H1 (cell line): ENCODE results near the gene BABAM2. TPM values are rescaled to one million over a fixed set of nuclear protein-coding genes. Genes with fewer than 3 reads are reported as not detected.

Experiments
- CTCF ChIA-PET: fragments of 300-600 bp; sonication (Branson Sonifier 250); formaldehyde crosslinking; loops from one replicate; lab custom pipeline; 2021; ENCODE audit not compliant: partially characterized antibody; lab: Charles Lee
- POLR2A ChIA-PET: fragments of 300-600 bp; sonication (Branson Sonifier 250); formaldehyde crosslinking; loops from one replicate; lab custom pipeline; 2021; ENCODE audit warnings: inconsistent platforms; ENCODE audit not compliant: partially characterized antibody; lab: Charles Lee
- DNase-seq, 2 experiments: peaks; one replicate each; pipeline versions ENCODE4 v3.0.0 to v3.0.0-alpha.2; 2010 to 2022; ENCODE audit warnings: low spot score in 2 of 2, low read depth in 1 of 2, mixed read lengths in 1 of 2
- FAIRE-seq: peaks from 2 replicates; lab custom pipeline; 2011; peaks lifted over from hg19 to GRCh38; lab: Jason Lieb, UNC
- H2AFZ ChIP-seq: 2 replicates; pipeline ENCODE4 v1.8.1; 2012; ENCODE audit warnings: low read length, inconsistent platforms
- H2AK5ac ChIP-seq: 2 replicates; pipeline ENCODE4 v1.6.1; 2013; ENCODE audit warnings: low read depth, low read length
- H2BK120ac ChIP-seq: replicated peaks from 2 replicates; pipeline ENCODE3; 2013; ENCODE audit warnings: low read depth, low read length, inconsistent platforms
- H2BK12ac ChIP-seq: 2 replicates; pipeline ENCODE4 v1.6.1; 2013; ENCODE audit warnings: low read depth, low read length
- H2BK15ac ChIP-seq: 2 replicates; pipeline ENCODE4 v1.6.1; 2013; ENCODE audit warnings: low read length
- H2BK20ac ChIP-seq: 2 replicates; pipeline ENCODE4 v1.6.1; 2013; ENCODE audit warnings: low read length
- H2BK5ac ChIP-seq: 2 replicates; pipeline ENCODE4 v1.6.1; 2013; ENCODE audit warnings: low read depth, low read length
- H3K14ac ChIP-seq: 2 replicates; pipeline ENCODE4 v1.6.1; 2013; ENCODE audit warnings: inconsistent platforms; ENCODE audit not compliant: insufficient read length
- H3K18ac ChIP-seq: 2 replicates; pipeline ENCODE4 v1.6.1; 2013; ENCODE audit warnings: low read length; ENCODE audit errors: extremely low read depth
- H3K23ac ChIP-seq: 2 replicates; pipeline ENCODE4 v1.6.1; 2013; ENCODE audit warnings: inconsistent platforms; ENCODE audit not compliant: insufficient read length
- H3K23me2 ChIP-seq: 2 replicates; pipeline ENCODE4 v1.6.1; 2013; ENCODE audit warnings: low read depth, low read length
- H3K27ac ChIP-seq: 2 replicates; pipeline ENCODE4 v1.6.1; 2011; ENCODE audit warnings: low read depth, low read length, inconsistent platforms
- H3K27me3 ChIP-seq, 4 experiments: replicated peaks in 1 of 4; 1 replicate in 1 of 4; 2 replicates in 3 of 4; pipeline versions ENCODE4 v1.6.1 to v1.8.1; 2011 to 2013; ENCODE audit warnings: low read length in 3 of 4, mild to moderate bottlenecking in 3 of 4, inconsistent platforms in 2 of 4, mixed read lengths in 2 of 4, moderate library complexity in 1 of 4; ENCODE audit not compliant: control insufficient read depth in 3 of 4, insufficient read depth in 3 of 4; ENCODE audit errors: extremely low read depth in 1 of 4
- H3K36me3 ChIP-seq, 4 experiments: 2 replicates each; pipeline versions ENCODE4 v1.6.1 to v1.8.1; 2011 to 2013; ENCODE audit warnings: mild to moderate bottlenecking in 4 of 4, low read length in 3 of 4, moderate library complexity in 2 of 4, control low read depth in 1 of 4, inconsistent platforms in 1 of 4; ENCODE audit not compliant: insufficient read depth in 4 of 4, control insufficient read depth in 2 of 4
- H3K4ac ChIP-seq: replicated peaks from 2 replicates; pipeline ENCODE3; 2013; ENCODE audit warnings: low read length, low read depth, mixed read lengths, inconsistent platforms; ENCODE audit not compliant: insufficient read length
- H3K4me1 ChIP-seq, 4 experiments: replicated peaks in 1 of 4; 1 replicate in 1 of 4; 2 replicates in 3 of 4; pipeline versions ENCODE4 v1.6.1 to v1.8.1; 2011 to 2013; ENCODE audit warnings: low read length in 3 of 4, inconsistent platforms in 2 of 4, mixed read lengths in 1 of 4; ENCODE audit not compliant: insufficient read depth in 4 of 4, control insufficient read depth in 3 of 4
- H3K4me2 ChIP-seq, 2 experiments: 2 replicates each; pipeline versions ENCODE4 v1.6.1 to v1.8.1; 2011 to 2013; ENCODE audit warnings: low read depth in 2 of 2, low read length in 2 of 2, control low read depth in 1 of 2, inconsistent platforms in 1 of 2, mild to moderate bottlenecking in 1 of 2; ENCODE audit not compliant: insufficient read depth in 1 of 2
- H3K4me3 ChIP-seq, 4 experiments: fragments of 200-600, 300-600 bp in 1 of 4; sonication (generic), shearing (Covaris generic), sonication (Bioruptor Twin) in 1 of 4; 2 replicates each; pipeline versions ENCODE4 v1.5.1 to v1.8.1; 2011 to 2016; ENCODE audit warnings: low read length in 4 of 4, low read depth in 3 of 4, control low read depth in 2 of 4, inconsistent platforms in 2 of 4, mild to moderate bottlenecking in 2 of 4, mixed read lengths in 1 of 4, moderate library complexity in 1 of 4; ENCODE audit not compliant: insufficient read depth in 2 of 4; ENCODE audit errors: extremely low read depth in 1 of 4
- H3K56ac ChIP-seq: replicated peaks from 2 replicates; pipeline ENCODE3; 2013; ENCODE audit warnings: low read depth, mild to moderate bottlenecking, mixed read lengths, low read length, inconsistent platforms; ENCODE audit not compliant: insufficient read length
- H3K79me1 ChIP-seq: 2 replicates; pipeline ENCODE4 v1.6.1; 2013; ENCODE audit warnings: low read depth, low read length, control low read depth
- H3K79me2 ChIP-seq, 2 experiments: 2 replicates each; pipeline versions ENCODE4 v1.6.1 to v1.8.1; 2012 to 2013; ENCODE audit warnings: low read length in 2 of 2, mild to moderate bottlenecking in 2 of 2, inconsistent platforms in 1 of 2; ENCODE audit not compliant: insufficient read depth in 2 of 2, control insufficient read depth in 1 of 2
- H3K9ac ChIP-seq, 4 experiments: replicated peaks in 1 of 4; 1 replicate in 1 of 4; 2 replicates in 3 of 4; pipeline versions ENCODE4 v1.6.1 to v1.8.1; 2011 to 2013; ENCODE audit warnings: low read depth in 3 of 4, low read length in 3 of 4, control low read depth in 2 of 4, mild to moderate bottlenecking in 2 of 4, moderate library complexity in 2 of 4, inconsistent platforms in 1 of 4; ENCODE audit errors: extremely low read depth in 1 of 4
- H3K9me3 ChIP-seq, 2 experiments: 2 replicates each; pipeline versions ENCODE4 v1.6.1 to v1.8.1; 2012 to 2013; ENCODE audit warnings: mild to moderate bottlenecking in 2 of 2, moderate library complexity in 2 of 2, control low read depth in 1 of 2, inconsistent platforms in 1 of 2, low read depth in 1 of 2, low read length in 1 of 2, mixed read lengths in 1 of 2; ENCODE audit not compliant: insufficient read depth in 2 of 2
- H4K20me1 ChIP-seq, 2 experiments: replicated peaks in 1 of 2; 2 replicates each; pipeline versions ENCODE3 to v1.8.1; 2011 to 2013; ENCODE audit warnings: inconsistent platforms in 2 of 2, low read length in 2 of 2, mild to moderate bottlenecking in 1 of 2; ENCODE audit not compliant: insufficient read depth in 2 of 2, control insufficient read depth in 1 of 2
- H4K5ac ChIP-seq: 2 replicates; pipeline ENCODE4 v1.6.1; 2013; ENCODE audit warnings: low read length, low read depth, mixed read lengths, inconsistent platforms; ENCODE audit not compliant: insufficient read length
- H4K8ac ChIP-seq: 2 replicates; pipeline ENCODE4 v1.8.0; 2013; ENCODE audit warnings: mild to moderate bottlenecking, moderate library complexity, low read length, inconsistent platforms; ENCODE audit not compliant: insufficient read depth; ENCODE audit errors: extremely low read depth
- H4K91ac ChIP-seq: replicated peaks from 2 replicates; pipeline ENCODE3; 2013; ENCODE audit warnings: low read length, mixed read lengths, inconsistent platforms; ENCODE audit not compliant: insufficient read length
- ATF2 ChIP-seq: IDR thresholded peaks from 2 replicates; pipeline ENCODE4 v1.6.1; 2012; ENCODE audit warnings: low read length, inconsistent platforms
- BACH1 ChIP-seq: IDR thresholded peaks from 2 replicates; pipeline ENCODE4 v1.6.1; 2012; ENCODE audit warnings: low read length, improper control_type of control experiment
- BCL11A ChIP-seq, 2 experiments: IDR thresholded peaks; one replicate each; pipeline ENCODE4 v1.6.1; 2011; ENCODE audit warnings: low read depth in 2 of 2, low read length in 2 of 2, mild to moderate bottlenecking in 2 of 2
- SP4 ChIP-seq: IDR thresholded peaks from 2 replicates; pipeline ENCODE4 v1.6.1; 2012; ENCODE audit warnings: low read length, inconsistent platforms
- WGBS, 2 experiments: shearing (Covaris generic) in 1 of 2; methylation state at CpG; one replicate each; pipeline versions ENCODE4 v1.1.6 to v1.1.7; 2013 to 2015; ENCODE audit warnings: low lambda C conversion rate in 2 of 2, mixed read lengths in 2 of 2, inconsistent platforms in 1 of 2, low coverage in 1 of 2, missing lambda C conversion rate in 1 of 2; ENCODE audit not compliant: insufficient replicate concordance in 2 of 2, insufficient coverage in 1 of 2, insufficient read length in 1 of 2; ENCODE audit errors: extremely low coverage in 1 of 2, missing lambda C conversion rate in 1 of 2; 5-methylcytosine and 5-hydroxymethylcytosine counted together
- polyA plus RNA-seq, 7 experiments: library from polyadenylated mRNA; depleted of rRNA in 3 of 7; stranded (reverse) in 5 of 7; unstranded in 2 of 7; fragments of >200 nt in 5 of 7; fragments of 200-250 nt in 2 of 7; gene quantifications; 1 replicate in 5 of 7; 2 replicates in 1 of 7; 4 replicates in 1 of 7; pipeline versions ENCODE4 v1.2.1 to v1.2.3, GENCODE V29; 2011 to 2013; ENCODE audit warnings: missing spikeins in 2 of 7, mixed read lengths in 2 of 7
- total RNA-seq: library from RNA; stranded (reverse); fragmentation: NEBNext Ultra II Directional; extraction: Animal tissue kit (Norgen Biotek cat#: 25700); gene quantifications from 2 replicates; pipeline ENCODE4 v1.2.1, GENCODE V29; 2021

Gene BABAM2
- total and polyA plus RNA-seq, 2 of the 8 experiments (the other 6 are each of a cell fraction or from before 2014, with no cell fraction given) = 15.8 to 20.9 TPM

- Histone ChIP-seq H3K4me1 (no peaks in the 10 kb centered on the region; a peak in 1 of 7 replicates), H2BK15ac (no peak overlapping the region), H2BK120ac (no peak overlapping the region), H2AK5ac (no peak overlapping the region), H2BK5ac (no peak overlapping the region), H3K18ac (no peak overlapping the region), H3K56ac (no peak overlapping the region), H3K79me2 (no peaks in the 10 kb centered on the region), H3K36me3 (no peaks in the 10 kb centered on the region), H2BK20ac (no peak overlapping the region), H3K23ac (no peak overlapping the region), H3K9ac (no peak overlapping the region), H3K23me2 (no peaks in the 10 kb centered on the region), H3K27ac (no peak overlapping the region), H3K4me2 (no peak overlapping the region), H2BK12ac (no peak overlapping the region), H3K14ac (no peak overlapping the region), H4K8ac (no peak overlapping the region), H3K27me3 (no peaks in the 10 kb centered on the region), H3K9me3 (peaks cover 0 to 3% of the 10 kb centered on the region in 2 experiments; a peak in 1 of 4 replicates), H2AFZ (no peak overlapping the region), H3K4me3 (no peak overlapping the region), H4K91ac (no peak overlapping the region), H4K20me1 (no peaks in the 10 kb centered on the region), H4K5ac (no peak overlapping the region), H3K4ac (no peak overlapping the region), H3K79me1 (no peaks in the 10 kb centered on the region)
- no peak for FAIRE-seq
- ChIA-PET CTCF (interaction anchor here (1.5 kb wide), 1 partner anchor 206 kb away, joined by 3 read pairs; no protein-coding TSS in a partner anchor), POLR2A (no interaction called here)
- 85% methylated on average over 8 of the region's 8 CpGs; no CpG with 5 or more reads in 1 of the 2 experiments for WGBS, 2 experiments
- TF ChIP-seq BCL11A (IDR thresholded peaks at IDR 0.05; ENCODE audit: low read depth in 2 of 2, low read length in 2 of 2) (no peak), SP4 (no peak), BACH1 (no peak), ATF2 (no peak)
- no peak for DNase-seq
These were observed 282.8 kb downstream of the BABAM2 start for GRCh38 chr2:28173377-28173776.
